Measurements from ENCODE around the gene NDUFA13. TPM values are rescaled to one million over a fixed set of nuclear protein-coding genes. Genes with fewer than 3 reads are reported as not detected.

The NDUFA13 gene
- total and polyA plus RNA-seq, 12 donors = 17.0 to 558 (median 326) TPM

DNA sequence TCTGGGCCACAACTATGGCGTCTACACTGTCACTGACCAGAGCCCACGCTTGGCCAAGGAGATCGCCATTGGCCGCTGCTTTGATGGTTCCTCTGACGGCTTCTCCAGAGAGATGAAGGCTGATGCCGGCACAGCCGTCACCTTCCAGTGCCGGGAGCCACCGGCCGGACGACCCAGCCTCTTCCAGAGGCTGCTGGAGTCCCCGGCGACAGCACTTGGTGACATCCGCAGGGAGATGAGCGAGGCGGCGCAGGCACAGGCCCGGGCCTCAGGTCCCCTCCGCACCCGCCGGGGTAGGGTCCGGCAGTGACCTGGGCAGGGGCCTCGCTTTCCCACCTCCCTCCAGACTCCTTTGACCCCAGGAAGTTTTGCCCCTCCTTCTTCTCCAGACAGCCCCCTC is 29.7 kb downstream of the NDUFA13 start:
- 89 to 94% (median 92%) methylated on average over 17 to 23 of the region's 23 CpGs for WGBS, 4 donors
- H3K27me3 ChIP-seq = peaks cover 30% of the 10 kb centered on the region

DNA sequence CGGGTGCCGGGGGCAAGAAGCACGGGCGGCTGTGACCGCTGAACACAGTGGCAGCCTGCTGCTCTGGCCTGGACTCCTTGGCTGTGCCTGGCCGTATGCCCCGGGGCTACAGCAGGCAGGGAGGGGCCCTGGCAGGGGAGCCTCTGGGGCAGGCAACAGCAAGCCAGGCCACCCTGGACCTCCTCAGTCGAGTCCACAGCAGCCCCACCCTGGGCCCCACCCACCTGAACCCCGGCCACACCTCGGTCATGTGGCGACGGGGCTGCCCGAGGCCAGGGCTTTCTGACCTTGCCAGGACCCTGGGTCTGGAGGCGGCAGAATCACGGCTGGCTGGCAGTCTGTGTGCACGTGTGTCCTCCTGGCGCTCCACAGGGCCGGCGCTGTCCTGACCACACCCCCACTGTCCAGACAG is 30.7 kb downstream of the NDUFA13 start:
- WGBS, 4 donors = 50 to 61% (median 57%) methylated on average over 2 to 19 of the region's 19 CpGs
- Histone ChIP-seq H3K4me1 (replicated peaks in 1 of 2) (no peaks in the 10 kb centered on the region), H3K36me3 (replicated peaks in 1 of 2) (no peaks in the 10 kb centered on the region), H3K27me3 (peaks cover 19% of the 10 kb centered on the region), H3K27ac (no peak overlapping the region), H3K9me3 (replicated peaks in 1 of 3) (no peaks in the 10 kb centered on the region), H3K4me3 (no peak overlapping the region)
- DNase-seq = no peak
- TF ChIP-seq, protein P1, sequence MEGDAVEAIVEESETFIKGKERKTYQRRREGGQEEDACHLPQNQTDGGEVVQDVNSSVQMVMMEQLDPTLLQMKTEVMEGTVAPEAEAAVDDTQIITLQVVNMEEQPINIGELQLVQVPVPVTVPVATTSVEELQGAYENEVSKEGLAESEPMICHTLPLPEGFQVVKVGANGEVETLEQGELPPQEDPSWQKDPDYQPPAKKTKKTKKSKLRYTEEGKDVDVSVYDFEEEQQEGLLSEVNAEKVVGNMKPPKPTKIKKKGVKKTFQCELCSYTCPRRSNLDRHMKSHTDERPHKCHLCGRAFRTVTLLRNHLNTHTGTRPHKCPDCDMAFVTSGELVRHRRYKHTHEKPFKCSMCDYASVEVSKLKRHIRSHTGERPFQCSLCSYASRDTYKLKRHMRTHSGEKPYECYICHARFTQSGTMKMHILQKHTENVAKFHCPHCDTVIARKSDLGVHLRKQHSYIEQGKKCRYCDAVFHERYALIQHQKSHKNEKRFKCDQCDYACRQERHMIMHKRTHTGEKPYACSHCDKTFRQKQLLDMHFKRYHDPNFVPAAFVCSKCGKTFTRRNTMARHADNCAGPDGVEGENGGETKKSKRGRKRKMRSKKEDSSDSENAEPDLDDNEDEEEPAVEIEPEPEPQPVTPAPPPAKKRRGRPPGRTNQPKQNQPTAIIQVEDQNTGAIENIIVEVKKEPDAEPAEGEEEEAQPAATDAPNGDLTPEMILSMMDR (IDR thresholded peaks at IDR 0.05) = no peak
- no peak for TF ChIP-seq POLR2A (IDR thresholded peaks at IDR 0.05)
- intact Hi-C loops (cut with DNase I) = no loop called here

More for the DNA sequence above, 29.7 kb downstream of the NDUFA13 start:
- Histone ChIP-seq H3K9me3 (replicated peaks in 1 of 3) (no peaks in the 10 kb centered on the region), H3K36me3 (replicated peaks in 1 of 2) (no peaks in the 10 kb centered on the region), H3K4me3 (no peak overlapping the region), H3K4me1 (replicated peaks in 1 of 2) (peaks cover 0 to 6% of the 10 kb centered on the region in 2 donors), H3K27ac (no peak overlapping the region)
- DNase-seq = no peak
- TF ChIP-seq POLR2A (IDR thresholded peaks at IDR 0.05) = no peak
- TF ChIP-seq, protein P1 (IDR thresholded peaks at IDR 0.05) = no peak
- intact Hi-C loops (cut with DNase I) = no loop called here

DNA sequence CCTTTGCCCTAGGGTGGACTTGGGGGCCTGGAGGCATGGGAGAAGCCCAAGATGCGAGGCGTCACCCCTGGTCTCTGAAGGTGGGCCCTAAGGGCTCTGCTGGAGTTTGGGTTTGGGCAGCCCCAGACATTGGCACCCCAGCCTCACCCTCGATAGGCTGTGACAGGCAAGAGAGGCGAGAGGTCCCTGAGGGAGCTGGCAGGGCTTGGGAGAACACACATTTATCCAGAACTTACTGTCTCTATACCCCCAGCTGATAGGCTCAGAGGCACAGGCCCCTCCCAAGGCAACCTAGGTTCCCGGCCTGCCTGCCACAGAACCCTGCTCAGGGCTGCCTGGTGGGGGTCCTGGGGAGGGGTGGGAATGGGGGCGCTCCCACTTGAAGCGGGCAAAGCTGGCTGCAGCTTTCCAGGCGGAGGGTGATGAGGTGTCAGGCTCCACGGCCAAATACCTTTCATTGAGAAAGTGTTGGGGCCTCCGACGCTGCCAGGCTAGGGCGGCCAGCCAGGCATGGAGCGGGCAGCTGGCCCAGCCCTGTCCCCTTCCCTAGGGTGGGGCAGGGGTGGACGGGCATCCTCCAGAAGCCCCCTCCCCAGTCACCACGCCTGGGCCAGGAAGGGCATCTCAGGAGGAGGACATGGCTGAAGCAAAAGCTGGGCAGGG is 31.8 kb downstream of the NDUFA13 start:
- no peak for TF ChIP-seq POLR2A (IDR thresholded peaks at IDR 0.05)
- TF ChIP-seq, protein P1 (IDR thresholded peaks at IDR 0.05) = no peak
- Histone ChIP-seq H3K27ac (no peak overlapping the region), H3K4me1 (replicated peaks in 1 of 2) (no peaks in the 10 kb centered on the region), H3K4me3 (no peak overlapping the region), H3K9me3 (replicated peaks in 1 of 3) (no peaks in the 10 kb centered on the region), H3K36me3 (replicated peaks in 1 of 2) (no peaks in the 10 kb centered on the region), H3K27me3 (peaks cover 9% of the 10 kb centered on the region)
- intact Hi-C loops (cut with DNase I) = no loop called here
- WGBS, 4 donors = 68 to 81% (median 70%) methylated on average over 4 to 15 of the region's 15 CpGs
- no peak for DNase-seq

DNA sequence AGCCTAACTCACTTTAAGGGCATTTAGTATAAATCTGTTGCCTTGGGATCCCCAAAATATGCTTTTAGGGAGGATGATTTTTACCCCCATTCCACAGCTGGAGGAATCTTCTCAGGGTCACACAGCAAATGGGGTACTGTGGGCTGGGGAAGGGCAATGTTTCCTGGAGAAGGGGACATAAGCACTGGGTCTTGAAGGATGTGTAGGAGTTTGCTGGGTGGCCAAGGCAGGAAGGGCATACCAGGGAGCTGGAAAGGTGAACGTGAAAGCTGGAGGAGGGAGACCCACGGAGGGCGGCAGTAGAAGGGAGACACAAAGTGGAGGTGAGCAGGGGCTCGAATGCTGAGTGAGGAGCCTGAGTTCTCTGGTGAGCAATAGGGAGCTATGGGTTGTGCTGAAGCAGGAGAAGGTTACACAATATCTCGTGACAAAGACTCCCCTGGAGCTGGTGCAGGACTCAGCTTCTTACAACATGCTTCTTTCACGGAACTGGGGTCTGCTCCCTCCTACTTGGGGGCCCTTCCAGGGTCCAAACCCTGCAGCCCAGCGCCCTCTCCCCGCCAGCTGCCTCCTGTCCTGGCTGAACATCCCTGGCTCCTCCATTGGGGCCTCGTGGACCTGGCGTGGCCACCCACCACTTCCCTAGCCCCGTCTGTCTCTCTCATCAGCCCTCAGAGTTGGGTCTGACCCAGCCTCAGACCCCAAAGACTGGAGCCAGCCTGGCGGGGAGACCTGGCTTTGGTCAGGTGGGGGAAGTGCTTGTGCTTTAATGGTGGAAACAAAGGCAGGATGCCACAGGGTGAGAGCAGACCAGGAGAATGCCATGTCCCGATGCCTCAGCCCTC is 33.1 kb downstream of the NDUFA13 start:
- Histone ChIP-seq H3K9me3 (replicated peaks in 1 of 3) (no peaks in the 10 kb centered on the region), H3K4me3 (no peak overlapping the region), H3K27me3 (peaks cover 5% of the 10 kb centered on the region), H3K4me1 (replicated peaks in 1 of 2) (no peaks in the 10 kb centered on the region), H3K36me3 (replicated peaks in 1 of 2) (no peaks in the 10 kb centered on the region), H3K27ac (no peak overlapping the region)
- WGBS, 4 donors = 63 to 78% (median 74%) methylated on average over 13 of the region's 13 CpGs
- intact Hi-C loops (cut with DNase I) = no loop called here
- TF ChIP-seq POLR2A (IDR thresholded peaks at IDR 0.05) = no peak
- TF ChIP-seq, protein P1 (IDR thresholded peaks at IDR 0.05) = no peak
- no peak for DNase-seq
